Astrocyte (in vitro differentiated cells and primary cell): ENCODE measurements around the gene TPD52L1. TPM values are rescaled to one million over a fixed set of nuclear protein-coding genes. Genes with fewer than 3 reads are reported as not detected.

Source experiments
- DNase-seq: peaks from one replicate; pipeline ENCODE4 v3.0.0-alpha.2; 2010; ENCODE audit warnings: low read depth
- FAIRE-seq: peaks from 2 replicates; lab custom pipeline; 2011; peaks lifted over from hg19 to GRCh38; lab: Jason Lieb, UNC
- H2AFZ ChIP-seq: 2 replicates; pipeline ENCODE4 v1.6.0; 2012; ENCODE audit warnings: low read depth, low read length, inconsistent platforms
- H3K27ac ChIP-seq: 2 replicates; pipeline ENCODE4 v1.5.1; 2011; ENCODE audit warnings: low read depth, low read length, inconsistent platforms
- H3K27me3 ChIP-seq: 2 replicates; pipeline ENCODE4 v1.6.0; 2011; ENCODE audit warnings: low read length, inconsistent platforms; ENCODE audit not compliant: insufficient read depth
- H3K36me3 ChIP-seq: 2 replicates; pipeline ENCODE4 v1.5.1; 2011; ENCODE audit warnings: low read length, inconsistent platforms; ENCODE audit not compliant: insufficient read depth
- H3K4me1 ChIP-seq: 2 replicates; pipeline ENCODE4 v1.5.1; 2011; ENCODE audit warnings: low read length, inconsistent platforms; ENCODE audit not compliant: insufficient read depth
- H3K4me2 ChIP-seq: 2 replicates; pipeline ENCODE4 v1.6.0; 2012; ENCODE audit warnings: low read length, inconsistent platforms
- H3K4me3 ChIP-seq: 2 replicates; pipeline ENCODE4 v1.5.1; 2011; ENCODE audit warnings: low read depth, mild to moderate bottlenecking, low read length, inconsistent platforms; ENCODE audit not compliant: insufficient read depth
- H3K79me2 ChIP-seq: 2 replicates; pipeline ENCODE4 v1.6.0; 2012; ENCODE audit warnings: mild to moderate bottlenecking, low read length, inconsistent platforms; ENCODE audit not compliant: insufficient read depth
- H3K9ac ChIP-seq: 2 replicates; pipeline ENCODE4 v1.6.0; 2012; ENCODE audit warnings: mild to moderate bottlenecking, low read length, inconsistent platforms
- H3K9me3 ChIP-seq: 2 replicates; pipeline ENCODE4 v1.5.1; 2012; ENCODE audit warnings: low read depth, mild to moderate bottlenecking, low read length, inconsistent platforms; ENCODE audit not compliant: insufficient read depth
- H4K20me1 ChIP-seq: 2 replicates; pipeline ENCODE4 v1.6.0; 2012; ENCODE audit warnings: low read length, inconsistent platforms; ENCODE audit not compliant: insufficient read depth
- H3K27ac Mint-ChIP-seq: one replicate; pipeline ENCODE4 v1.8.0; 2021; ENCODE audit warnings: mild to moderate bottlenecking, mixed read lengths; ENCODE audit not compliant: unreplicated experiment
- H3K27me3 Mint-ChIP-seq: one replicate; pipeline ENCODE4 v1.8.0; 2021; ENCODE audit warnings: low read depth, mixed read lengths; ENCODE audit not compliant: unreplicated experiment
- H3K36me3 Mint-ChIP-seq: one replicate; pipeline ENCODE4 v1.8.0; 2021; ENCODE audit warnings: low read depth, mixed read lengths; ENCODE audit not compliant: unreplicated experiment
- H3K4me1 Mint-ChIP-seq: one replicate; pipeline ENCODE4 v1.8.0; 2021; ENCODE audit warnings: low read depth, mixed read lengths; ENCODE audit not compliant: unreplicated experiment
- H3K4me3 Mint-ChIP-seq: one replicate; pipeline ENCODE4 v1.8.0; 2021; ENCODE audit warnings: mild to moderate bottlenecking, moderate library complexity, mixed read lengths; ENCODE audit not compliant: unreplicated experiment
- H3K9me3 Mint-ChIP-seq: one replicate; pipeline ENCODE4 v1.8.0; 2021; ENCODE audit warnings: mild to moderate bottlenecking, mixed read lengths; ENCODE audit not compliant: unreplicated experiment
- CTCF ChIP-seq: IDR thresholded peaks from 2 replicates; pipeline ENCODE4 v1.5.1; 2011; ENCODE audit warnings: low read depth, mild to moderate bottlenecking, inconsistent platforms, low read length, moderate library complexity; ENCODE audit not compliant: insufficient read depth
- EZH2 ChIP-seq: IDR thresholded peaks from 2 replicates; pipeline ENCODE4 v1.6.1; 2012; ENCODE audit warnings: mild to moderate bottlenecking, low read length, inconsistent platforms; ENCODE audit not compliant: insufficient read depth
- total RNA-seq: library from RNA; stranded (reverse); gene quantifications from 2 replicates; pipeline ENCODE4 v1.2.1, GENCODE V29; 2021

TPD52L1 gene
- total RNA-seq, 1 donor from 2014 or later, result 32.8 TPM

GRCh38 chr6:125237764-125238163, 84.2 kb downstream of the TPD52L1 start:
- H3K9me3 Mint-ChIP-seq, result peaks cover 13% of the 10 kb centered on the region
- no peaks in the 10 kb centered on the region for H3K27me3 Mint-ChIP-seq
- H3K27me3 ChIP-seq, result no peaks in the 10 kb centered on the region
- H3K4me3 Mint-ChIP-seq, result no peak overlapping the region
- H3K27ac Mint-ChIP-seq, result no peak overlapping the region
- no peak for TF ChIP-seq EZH2
- no peak for TF ChIP-seq CTCF
- no peaks in the 10 kb centered on the region for H3K36me3 ChIP-seq
- no peak overlapping the region for H3K4me2 ChIP-seq
- H3K9ac ChIP-seq, result no peak overlapping the region
- FAIRE-seq, result no peak
- no peak overlapping the region for H3K4me3 ChIP-seq
- no peaks in the 10 kb centered on the region for H4K20me1 ChIP-seq
- no peaks in the 10 kb centered on the region for H3K4me1 Mint-ChIP-seq
- H2AFZ ChIP-seq, result no peak overlapping the region
- no peak overlapping the region for H3K27ac ChIP-seq
- H3K36me3 Mint-ChIP-seq, result no peaks in the 10 kb centered on the region
- no peak for DNase-seq
- no peaks in the 10 kb centered on the region for H3K79me2 ChIP-seq
- H3K4me1 ChIP-seq, result no peaks in the 10 kb centered on the region
- H3K9me3 ChIP-seq, result no peaks in the 10 kb centered on the region

- Histone ChIP-seq H3K4me1 (no peaks in the 10 kb centered on the region), H3K4me2 (no peak overlapping the region), H3K9me3 (no peaks in the 10 kb centered on the region), H3K27me3 (no peaks in the 10 kb centered on the region), H3K36me3 (no peaks in the 10 kb centered on the region), H2AFZ (no peak overlapping the region), H4K20me1 (no peaks in the 10 kb centered on the region), H3K27ac (no peak overlapping the region), H3K4me3 (no peak overlapping the region), H3K9ac (no peak overlapping the region), H3K79me2 (no peaks in the 10 kb centered on the region)
- H3K36me3 Mint-ChIP-seq, result no peaks in the 10 kb centered on the region
- no peak for TF ChIP-seq EZH2
- no peak for TF ChIP-seq CTCF
- peaks cover 12% of the 10 kb centered on the region for H3K9me3 Mint-ChIP-seq
- no peak overlapping the region for H3K4me3 Mint-ChIP-seq
- DNase-seq (no peak), FAIRE-seq (no peak)
- H3K4me1 Mint-ChIP-seq, result no peaks in the 10 kb centered on the region
- no peaks in the 10 kb centered on the region for H3K27me3 Mint-ChIP-seq
- H3K27ac Mint-ChIP-seq, result no peak overlapping the region
Measured at GRCh38 chr6:125245109-125245508, 91.5 kb downstream of the TPD52L1 start.

- Histone ChIP-seq H3K9me3 (no peaks in the 10 kb centered on the region), H4K20me1 (no peaks in the 10 kb centered on the region), H3K4me2 (no peak overlapping the region), H3K4me1 (no peaks in the 10 kb centered on the region), H3K9ac (no peak overlapping the region), H3K27me3 (no peaks in the 10 kb centered on the region), H3K79me2 (no peaks in the 10 kb centered on the region), H3K4me3 (no peak overlapping the region), H2AFZ (no peak overlapping the region), H3K36me3 (no peaks in the 10 kb centered on the region), H3K27ac (no peak overlapping the region)
- H3K27ac Mint-ChIP-seq, result no peak overlapping the region
- no peaks in the 10 kb centered on the region for H3K27me3 Mint-ChIP-seq
- no peaks in the 10 kb centered on the region for H3K36me3 Mint-ChIP-seq
- DNase-seq, result no peak
- TF ChIP-seq CTCF (no peak), EZH2 (no peak)
- no peaks in the 10 kb centered on the region for H3K4me1 Mint-ChIP-seq
- no peak for FAIRE-seq
- no peak overlapping the region for H3K4me3 Mint-ChIP-seq
- peaks cover 11% of the 10 kb centered on the region for H3K9me3 Mint-ChIP-seq
Measured at GRCh38 chr6:125245523-125246264, 92.1 kb downstream of the TPD52L1 start.
